GM13977 (cell line): ENCODE data around the gene TRIM54.
"Not testable (repeated sequence)": the region's sequence is repeated elsewhere in the genome, so short reads cannot be mapped to it uniquely, and the experiment has no call there.

ENCODE experiments used
- DNase-seq: peaks from one replicate; pipeline ENCODE4 v3.0.0; 2012; ENCODE audit warnings: low spot score
- CTCF ChIP-seq: IDR thresholded peaks from 2 replicates; pipeline ENCODE4 v1.5.1; 2012; ENCODE audit warnings: mild to moderate bottlenecking, control low read depth; ENCODE audit not compliant: insufficient read depth; ENCODE audit errors: extremely low read depth, missing control alignments
- in situ Hi-C: fragments of 300-500 bp; cut with MboI; formaldehyde crosslinking; loops from one replicate; pipeline ENCODE4 v1.12.0; 2022; ENCODE audit warnings: low sequenced_read_pairs, low pct_unique_long_range_greater_than_20kb, mixed read lengths, inconsistent platforms; ENCODE audit not compliant: unreplicated experiment

Gene TRIM54

GRCh38 chr2:27315122-27315521, 32.9 kb downstream of the TRIM54 start:
- TF ChIP-seq CTCF: no peak
- in situ Hi-C loops: no loop called here
- DNase-seq: no peak

DNA sequence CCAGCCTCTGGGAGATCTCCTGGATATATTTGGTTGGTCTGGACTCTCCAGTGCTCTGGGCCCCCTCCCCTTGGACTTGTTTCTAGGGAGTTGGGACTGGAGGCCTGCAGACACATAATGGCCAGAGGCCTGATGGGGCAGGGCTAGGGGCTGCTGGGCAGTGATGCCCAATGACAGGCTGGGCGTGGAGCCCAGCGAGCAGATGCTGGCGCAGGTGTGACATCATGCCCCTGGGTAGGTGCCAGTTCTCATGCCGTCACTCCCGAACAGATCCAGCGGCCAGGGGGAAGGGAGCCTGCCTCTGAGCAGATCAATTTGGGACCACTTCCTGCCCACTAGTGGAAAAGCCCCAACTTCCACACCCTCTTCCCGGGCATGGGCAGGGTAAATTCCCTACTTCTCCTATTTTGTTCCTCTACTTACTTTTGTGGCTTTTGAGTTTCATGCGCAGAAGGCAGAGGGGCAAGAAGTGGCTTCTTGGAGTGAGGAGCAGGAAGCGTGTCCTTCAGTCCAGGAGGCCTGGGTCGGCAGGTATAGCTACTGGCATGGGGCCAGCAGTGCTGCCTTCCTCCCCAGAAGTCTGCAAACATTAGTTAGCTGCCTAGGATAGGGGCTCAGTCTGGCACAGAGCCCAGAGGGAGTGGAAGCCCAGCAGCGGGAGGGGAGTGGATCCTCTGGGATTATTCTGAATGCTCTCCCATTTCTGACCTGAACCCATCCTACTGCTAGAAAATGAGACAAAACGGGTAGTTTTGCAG, 34.6 kb downstream of the TRIM54 start:
- no peak for TF ChIP-seq CTCF
- no peak for DNase-seq
- in situ Hi-C loops: no loop called here

DNA sequence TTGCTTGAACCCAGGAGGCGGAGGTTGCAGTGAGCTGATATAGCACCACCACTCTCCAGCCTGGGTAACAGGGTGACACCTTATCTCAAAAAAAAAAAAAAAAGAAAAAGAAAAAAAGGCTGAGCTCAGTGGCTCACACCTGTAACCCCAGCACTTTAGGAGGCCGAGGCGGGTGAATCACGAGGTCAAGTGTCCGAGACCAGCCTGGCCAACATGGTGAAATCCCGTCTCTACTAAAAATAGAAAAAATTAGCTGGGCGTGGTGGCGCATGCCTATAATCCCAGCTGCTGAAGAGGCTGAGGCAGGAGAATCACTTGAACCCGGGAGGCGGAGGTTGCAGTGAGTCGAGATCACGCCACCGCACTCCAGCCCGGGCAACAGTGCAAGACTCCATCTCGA, 37.6 kb downstream of the TRIM54 start:
- in situ Hi-C loops, DNase-seq: not testable (repeated sequence)

GRCh38 chr2:27320958-27321543, 38.8 kb downstream of the TRIM54 start:
- in situ Hi-C loops: no loop called here
- no peak for TF ChIP-seq CTCF
- DNase-seq: no peak

- in situ Hi-C loops: no loop called here
- TF ChIP-seq CTCF: no peak
- no peak for DNase-seq
These were observed 40.1 kb downstream of the TRIM54 start for GRCh38 chr2:27322301-27322765.

- DNase-seq: peak; percentile 95
- no peak for TF ChIP-seq CTCF
- in situ Hi-C loops: no loop called here
These were observed 40.8 kb downstream of the TRIM54 start, which contains the start of gene MPV17 for GRCh38 chr2:27322766-27323595. Gene MPV17 (minus strand): TSS chr2:27323097. CDS start chr2:27322517, 580 bp downstream.
